CD14-positive monocyte (primary cell): ENCODE results near the gene WLS. TPM values are rescaled to one million over a fixed set of nuclear protein-coding genes. Genes with fewer than 3 reads are reported as not detected.

Experiments used
- DNase-seq, 3 donors: peaks; one replicate each; pipeline ENCODE4 v3.0.0-alpha.2; 2011 to 2022
- H2AFZ ChIP-seq: 2 replicates; pipeline ENCODE4 v1.6.0; 2012; ENCODE audit warnings: mild to moderate bottlenecking, low read depth, low read length, inconsistent platforms; ENCODE audit not compliant: insufficient read depth, poor library complexity, severe bottlenecking
- H3K27ac ChIP-seq, 2 donors: 1 replicate in 1 of 2; 2 replicates in 1 of 2; pipeline ENCODE4 v1.5.1; 2012 to 2013; ENCODE audit warnings: low read length in 2 of 2, control low read depth in 1 of 2, inconsistent platforms in 1 of 2, low read depth in 1 of 2, mild to moderate bottlenecking in 1 of 2
- H3K27me3 ChIP-seq, 2 donors: one replicate each; pipeline versions ENCODE4 v1.6.0 to v1.6.1; 2011 to 2013; ENCODE audit warnings: low read length in 2 of 2; ENCODE audit not compliant: control insufficient read depth in 2 of 2, insufficient read depth in 2 of 2
- H3K36me3 ChIP-seq, 2 donors: replicated peaks in 1 of 2; 1 replicate in 1 of 2; 2 replicates in 1 of 2; pipeline versions ENCODE4 v1.5.1 to v1.6.1; 2012 to 2013; ENCODE audit warnings: low read length in 2 of 2, control low read depth in 1 of 2, inconsistent platforms in 1 of 2, mild to moderate bottlenecking in 1 of 2; ENCODE audit not compliant: insufficient read depth in 2 of 2, control insufficient read depth in 1 of 2
- H3K4me1 ChIP-seq, 2 donors: 1 replicate in 1 of 2; 2 replicates in 1 of 2; pipeline versions ENCODE4 v1.5.1 to v1.6.1; 2012 to 2013; ENCODE audit warnings: low read length in 2 of 2, control low read depth in 1 of 2, inconsistent platforms in 1 of 2, mild to moderate bottlenecking in 1 of 2, moderate library complexity in 1 of 2; ENCODE audit not compliant: insufficient read depth in 2 of 2, control insufficient read depth in 1 of 2
- H3K4me2 ChIP-seq: replicated peaks from 2 replicates; pipeline ENCODE3; 2012; ENCODE audit warnings: low read length, moderate library complexity, mild to moderate bottlenecking; ENCODE audit not compliant: poor library complexity, severe bottlenecking; ENCODE audit errors: extremely low read depth
- H3K4me3 ChIP-seq, 3 experiments: fragments of 200-600 bp in 1 of 3; sonication (generic) in 1 of 3; replicated peaks in 1 of 3; 1 replicate in 2 of 3; 2 replicates in 1 of 3; pipeline ENCODE4 v1.5.1; 2011 to 2013; ENCODE audit warnings: low read length in 3 of 3, mild to moderate bottlenecking in 3 of 3, control low read depth in 2 of 3, low read depth in 2 of 3, inconsistent platforms in 1 of 3, moderate library complexity in 1 of 3
- H3K79me2 ChIP-seq: 2 replicates; pipeline ENCODE4 v1.6.0; 2012; ENCODE audit warnings: mild to moderate bottlenecking, control low read depth, inconsistent platforms, low read length, moderate library complexity; ENCODE audit not compliant: insufficient read depth
- H3K9ac ChIP-seq: 2 replicates; pipeline ENCODE4 v1.6.0; 2017; ENCODE audit warnings: low read length, mild to moderate bottlenecking; ENCODE audit not compliant: insufficient read depth, poor library complexity, severe bottlenecking
- H3K9me3 ChIP-seq, 2 donors: replicated peaks in 1 of 2; 1 replicate in 1 of 2; 2 replicates in 1 of 2; pipeline versions ENCODE4 v1.5.1 to v1.6.1; 2012 to 2013; ENCODE audit warnings: low read length in 2 of 2, control low read depth in 1 of 2; ENCODE audit not compliant: control insufficient read depth in 1 of 2, insufficient read depth in 1 of 2
- H4K20me1 ChIP-seq: 2 replicates; pipeline ENCODE4 v1.6.0; 2012; ENCODE audit warnings: mild to moderate bottlenecking, low read length, control low read depth, moderate library complexity; ENCODE audit not compliant: insufficient read depth
- H3K27ac Mint-ChIP-seq, 7 donors: one replicate each; pipeline ENCODE4 v1.8.0; 2020; ENCODE audit warnings: mild to moderate bottlenecking in 7 of 7, mixed read lengths in 7 of 7, moderate library complexity in 6 of 7, inconsistent platforms in 2 of 7
- H3K27me3 Mint-ChIP-seq, 3 donors: one replicate each; pipeline ENCODE4 v1.8.0; 2021 to 2022; ENCODE audit warnings: low read depth in 3 of 3, mild to moderate bottlenecking in 3 of 3, mixed read lengths in 3 of 3, moderate library complexity in 3 of 3, inconsistent platforms in 1 of 3
- H3K36me3 Mint-ChIP-seq, 2 donors: one replicate each; pipeline ENCODE4 v1.8.0; 2020; ENCODE audit warnings: mixed read lengths in 2 of 2, inconsistent platforms in 1 of 2, mild to moderate bottlenecking in 1 of 2
- H3K4me1 Mint-ChIP-seq: one replicate; pipeline ENCODE4 v1.8.0; 2020; ENCODE audit warnings: mild to moderate bottlenecking, mixed read lengths
- H3K4me3 Mint-ChIP-seq, 2 donors: one replicate each; pipeline ENCODE4 v1.8.0; 2020; ENCODE audit warnings: mild to moderate bottlenecking in 2 of 2, mixed read lengths in 2 of 2, moderate library complexity in 1 of 2
- H3K9me3 Mint-ChIP-seq, 7 donors: one replicate each; pipeline ENCODE4 v1.8.0; 2020 to 2022; ENCODE audit warnings: mixed read lengths in 7 of 7, mild to moderate bottlenecking in 6 of 7, moderate library complexity in 6 of 7, inconsistent platforms in 2 of 7
- WGBS: methylation state at CpG from one replicate; pipeline ENCODE4 v1.1.5; 2013; ENCODE audit warnings: missing lambda C conversion rate; ENCODE audit not compliant: insufficient coverage; 5-methylcytosine and 5-hydroxymethylcytosine counted together
- intact Hi-C, 2 donors: fragments of 100-400 bp; cut with micrococcal nuclease; formaldehyde crosslinking; loops; one replicate each; pipeline versions ENCODE4 v1.15.0 to v1.15.1; 2023
- polyA plus RNA-seq, 3 donors: library from polyadenylated mRNA; depleted of rRNA in 1 of 3; unstranded in 2 of 3; stranded (reverse) in 1 of 3; fragments of 300-500 nt in 2 of 3; fragments of >200 nt in 1 of 3; fragmentation: Illumina TruSeq in 2 of 3; gene quantifications; 1 replicate in 2 of 3; 2 replicates in 1 of 3; pipeline ENCODE4 v1.2.3, GENCODE V29; 2012 to 2021
- TF ChIP-seq, protein P1 (sequence below): fragments of 200-600 bp; IDR thresholded peaks from one replicate; pipeline ENCODE4 v1.8.0; 2022; ENCODE audit warnings: antibody characterized with exemption, mild to moderate bottlenecking

WLS gene
- polyA plus RNA-seq, 3 donors: 29.8 to 46.3 (median 34.6) TPM

DNA sequence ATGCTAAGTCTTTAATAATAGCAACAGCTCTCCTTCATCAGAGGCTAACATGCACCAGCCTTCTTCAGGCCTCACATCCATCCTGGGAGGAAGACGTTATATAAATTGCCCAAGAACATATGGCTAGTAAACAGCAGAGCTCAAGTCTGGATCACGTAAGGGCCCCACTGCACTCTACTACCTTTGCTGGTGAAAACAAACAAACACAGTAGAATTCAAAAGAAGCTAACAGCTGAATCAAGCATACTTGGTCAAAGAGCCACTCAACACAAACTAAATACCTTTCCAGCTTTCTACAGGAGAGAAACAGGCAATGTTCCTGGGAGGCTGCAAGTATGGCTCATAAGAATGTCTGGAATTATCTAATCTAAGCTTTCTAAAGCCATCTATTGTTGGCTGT is 66.0 kb downstream of the WLS start:
- peaks cover 7% of the 10 kb centered on the region for H4K20me1 ChIP-seq
- 100% methylated on average over 1 of the region's 2 CpGs for WGBS
- intact Hi-C loops: no loop called here
- H3K27ac ChIP-seq: no peak overlapping the region
- Mint-ChIP-seq H3K27me3 (peaks cover 0 to 3% (median 2%) of the 10 kb centered on the region in 3 donors), H3K9me3 (peaks cover 0 to 11% (median 2%) of the 10 kb centered on the region in 7 donors), H3K4me1 (no peaks in the 10 kb centered on the region), H3K27ac (no peak overlapping the region), H3K4me3 (no peak overlapping the region), H3K36me3 (peaks cover 12 to 23% of the 10 kb centered on the region in 2 donors)
- H3K79me2 ChIP-seq: no peaks in the 10 kb centered on the region
- no peak for DNase-seq
- no peak overlapping the region for H3K4me3 ChIP-seq
- TF ChIP-seq, protein P1, sequence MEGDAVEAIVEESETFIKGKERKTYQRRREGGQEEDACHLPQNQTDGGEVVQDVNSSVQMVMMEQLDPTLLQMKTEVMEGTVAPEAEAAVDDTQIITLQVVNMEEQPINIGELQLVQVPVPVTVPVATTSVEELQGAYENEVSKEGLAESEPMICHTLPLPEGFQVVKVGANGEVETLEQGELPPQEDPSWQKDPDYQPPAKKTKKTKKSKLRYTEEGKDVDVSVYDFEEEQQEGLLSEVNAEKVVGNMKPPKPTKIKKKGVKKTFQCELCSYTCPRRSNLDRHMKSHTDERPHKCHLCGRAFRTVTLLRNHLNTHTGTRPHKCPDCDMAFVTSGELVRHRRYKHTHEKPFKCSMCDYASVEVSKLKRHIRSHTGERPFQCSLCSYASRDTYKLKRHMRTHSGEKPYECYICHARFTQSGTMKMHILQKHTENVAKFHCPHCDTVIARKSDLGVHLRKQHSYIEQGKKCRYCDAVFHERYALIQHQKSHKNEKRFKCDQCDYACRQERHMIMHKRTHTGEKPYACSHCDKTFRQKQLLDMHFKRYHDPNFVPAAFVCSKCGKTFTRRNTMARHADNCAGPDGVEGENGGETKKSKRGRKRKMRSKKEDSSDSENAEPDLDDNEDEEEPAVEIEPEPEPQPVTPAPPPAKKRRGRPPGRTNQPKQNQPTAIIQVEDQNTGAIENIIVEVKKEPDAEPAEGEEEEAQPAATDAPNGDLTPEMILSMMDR: no peak
- no peak overlapping the region for H3K9ac ChIP-seq
- peaks cover 5 to 7% of the 10 kb centered on the region in 2 donors for H3K36me3 ChIP-seq
- no peaks in the 10 kb centered on the region for H3K27me3 ChIP-seq
- H2AFZ ChIP-seq: no peak overlapping the region
- H3K4me2 ChIP-seq: no peak overlapping the region
- no peaks in the 10 kb centered on the region for H3K9me3 ChIP-seq
- no peaks in the 10 kb centered on the region for H3K4me1 ChIP-seq

DNA sequence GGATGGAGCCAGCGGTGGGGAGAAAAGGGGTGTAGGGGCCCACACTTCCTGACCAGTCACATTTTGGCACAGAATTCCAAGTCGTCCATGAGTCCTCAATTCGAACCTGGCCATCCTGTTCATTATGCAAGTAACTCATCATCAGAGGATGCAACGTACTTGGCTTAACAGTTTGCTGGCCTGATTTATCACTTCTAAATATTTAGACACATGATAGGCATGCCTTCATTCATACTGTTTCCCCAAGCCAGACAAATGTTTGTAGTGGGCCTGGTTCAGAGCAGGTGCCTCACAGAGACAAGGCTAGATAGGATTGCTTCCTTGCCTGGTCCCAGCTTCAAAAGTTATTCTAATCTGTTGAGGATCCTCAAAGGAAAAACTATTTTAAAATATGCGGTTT is 66.7 kb downstream of the WLS start:
- intact Hi-C loops: no loop called here

More for the DNA sequence above, 66.7 kb downstream of the WLS start:
- no peaks in the 10 kb centered on the region for H3K79me2 ChIP-seq
- peaks cover 7% of the 10 kb centered on the region for H4K20me1 ChIP-seq
- WGBS: 66% methylated on average over 3 of the region's 5 CpGs
- H3K4me3 ChIP-seq: no peak overlapping the region
- no peaks in the 10 kb centered on the region for H3K27me3 ChIP-seq
- Mint-ChIP-seq H3K27me3 (peaks cover 0 to 2% (median 1%) of the 10 kb centered on the region in 3 donors), H3K27ac (no peak overlapping the region), H3K4me1 (no peaks in the 10 kb centered on the region), H3K9me3 (peaks cover 0 to 11% (median 2%) of the 10 kb centered on the region in 7 donors), H3K4me3 (no peak overlapping the region), H3K36me3 (peaks cover 12 to 23% of the 10 kb centered on the region in 2 donors)
- no peak overlapping the region for H2AFZ ChIP-seq
- H3K27ac ChIP-seq: no peak overlapping the region
- no peaks in the 10 kb centered on the region for H3K9me3 ChIP-seq
- no peak overlapping the region for H3K4me2 ChIP-seq
- no peak for DNase-seq
- H3K36me3 ChIP-seq: peaks cover 5 to 7% of the 10 kb centered on the region in 2 donors
- no peak overlapping the region for H3K9ac ChIP-seq
- TF ChIP-seq, protein P1: no peak
- no peaks in the 10 kb centered on the region for H3K4me1 ChIP-seq
